ENCODE measurements around the gene FBLN2. TPM values are rescaled to one million over a fixed set of nuclear protein-coding genes. Genes with fewer than 3 reads are reported as not detected.

FBLN2 gene
- total RNA-seq, 3 donors from 2014 or later (not counting 1 experiment from before 2014, with no cell fraction given) = 0.61 to 2.7 (median 1.6) TPM

DNA sequence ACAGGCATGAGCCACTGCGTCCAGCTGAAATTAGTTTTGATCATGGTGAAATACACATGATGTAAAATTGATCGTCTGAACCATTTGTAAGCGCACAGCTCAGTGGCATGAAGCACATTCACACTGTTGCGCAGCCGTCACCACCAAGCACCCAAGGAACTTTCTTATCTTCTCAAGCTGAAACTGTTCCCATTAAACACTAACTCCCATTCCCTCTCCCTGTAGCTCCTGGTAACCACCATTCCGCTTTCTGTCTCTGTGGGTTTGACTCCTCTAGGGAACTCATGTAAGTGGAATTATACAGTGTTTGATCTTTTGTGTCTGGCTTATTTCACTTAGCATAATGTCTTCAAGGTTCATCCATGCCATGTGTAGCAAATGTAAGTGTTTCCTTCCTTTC, 62.3 kb downstream of the FBLN2 start:
- Histone ChIP-seq H3K27ac (ENCODE audit: low read length) (no peak overlapping the region), H3K4me1 (ENCODE audit: control insufficient read depth, insufficient read depth, low read length) (no peaks in the 10 kb centered on the region), H3K4me3 (ENCODE audit: low read length) (no peak overlapping the region), H3K36me3 (ENCODE audit: control insufficient read depth, insufficient read depth, low read length) (no peaks in the 10 kb centered on the region), H3K9me3 (ENCODE audit: control insufficient read depth, insufficient read depth, low read length) (no peaks in the 10 kb centered on the region), H3K27me3 (ENCODE audit: control insufficient read depth, insufficient read depth, low read length) (no peaks in the 10 kb centered on the region)
- WGBS (ENCODE audit: insufficient coverage) = 95% methylated on average over 6 of the region's 6 CpGs
- TF ChIP-seq, protein P1, sequence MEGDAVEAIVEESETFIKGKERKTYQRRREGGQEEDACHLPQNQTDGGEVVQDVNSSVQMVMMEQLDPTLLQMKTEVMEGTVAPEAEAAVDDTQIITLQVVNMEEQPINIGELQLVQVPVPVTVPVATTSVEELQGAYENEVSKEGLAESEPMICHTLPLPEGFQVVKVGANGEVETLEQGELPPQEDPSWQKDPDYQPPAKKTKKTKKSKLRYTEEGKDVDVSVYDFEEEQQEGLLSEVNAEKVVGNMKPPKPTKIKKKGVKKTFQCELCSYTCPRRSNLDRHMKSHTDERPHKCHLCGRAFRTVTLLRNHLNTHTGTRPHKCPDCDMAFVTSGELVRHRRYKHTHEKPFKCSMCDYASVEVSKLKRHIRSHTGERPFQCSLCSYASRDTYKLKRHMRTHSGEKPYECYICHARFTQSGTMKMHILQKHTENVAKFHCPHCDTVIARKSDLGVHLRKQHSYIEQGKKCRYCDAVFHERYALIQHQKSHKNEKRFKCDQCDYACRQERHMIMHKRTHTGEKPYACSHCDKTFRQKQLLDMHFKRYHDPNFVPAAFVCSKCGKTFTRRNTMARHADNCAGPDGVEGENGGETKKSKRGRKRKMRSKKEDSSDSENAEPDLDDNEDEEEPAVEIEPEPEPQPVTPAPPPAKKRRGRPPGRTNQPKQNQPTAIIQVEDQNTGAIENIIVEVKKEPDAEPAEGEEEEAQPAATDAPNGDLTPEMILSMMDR (IDR thresholded peaks at IDR 0.05) = no peak
- Mint-ChIP-seq H3K36me3 (no peaks in the 10 kb centered on the region), H3K27ac (no peak overlapping the region), H3K27me3 (ENCODE audit: low read depth in 2 of 2) (peaks cover 0 to 9% of the 10 kb centered on the region in 2 donors), H3K4me3 (no peak overlapping the region), H3K9me3 (peaks cover 0 to 4% of the 10 kb centered on the region in 2 donors), H3K4me1 (no peaks in the 10 kb centered on the region)
- DNase-seq (no peak), ATAC-seq (no peak)
- intact Hi-C loops (cut with micrococcal nuclease) = no loop called here

DNA sequence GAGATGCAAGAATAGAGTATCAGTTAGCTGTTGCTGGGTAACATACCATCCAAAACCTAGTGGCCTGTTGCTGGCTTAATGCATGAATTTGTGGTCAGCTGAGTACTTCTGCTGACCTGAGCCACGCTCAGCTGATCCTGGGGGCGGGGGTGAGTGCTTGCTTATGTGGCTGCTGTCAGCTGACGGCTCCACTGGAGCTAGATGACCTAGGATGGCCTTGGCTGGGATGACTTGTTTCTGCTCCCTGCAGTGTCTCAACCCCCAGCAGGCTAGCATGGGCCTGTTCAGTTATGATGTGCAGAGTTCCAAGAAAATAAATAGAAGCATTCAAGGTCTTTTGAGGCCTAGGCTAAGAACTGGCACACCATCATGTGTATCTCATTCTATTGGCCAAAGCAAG, 63.9 kb downstream of the FBLN2 start:
- Mint-ChIP-seq H3K9me3 (peaks cover 0 to 9% of the 10 kb centered on the region in 2 donors), H3K27ac (no peak overlapping the region), H3K27me3 (ENCODE audit: low read depth in 2 of 2) (peaks cover 0 to 7% of the 10 kb centered on the region in 2 donors), H3K4me1 (no peaks in the 10 kb centered on the region), H3K4me3 (no peak overlapping the region), H3K36me3 (no peaks in the 10 kb centered on the region)
- Histone ChIP-seq H3K27ac (ENCODE audit: low read length) (no peak overlapping the region), H3K4me3 (ENCODE audit: low read length) (no peak overlapping the region), H3K27me3 (ENCODE audit: control insufficient read depth, insufficient read depth, low read length) (no peaks in the 10 kb centered on the region), H3K36me3 (ENCODE audit: control insufficient read depth, insufficient read depth, low read length) (no peaks in the 10 kb centered on the region), H3K4me1 (ENCODE audit: control insufficient read depth, insufficient read depth, low read length) (no peaks in the 10 kb centered on the region), H3K9me3 (ENCODE audit: control insufficient read depth, insufficient read depth, low read length) (no peaks in the 10 kb centered on the region)
- ATAC-seq (no peak), DNase-seq (no peak)
- TF ChIP-seq, protein P1 (IDR thresholded peaks at IDR 0.05) = no peak
- 79% methylated on average over 3 of the region's 3 CpGs for WGBS (ENCODE audit: insufficient coverage)
- intact Hi-C loops (cut with micrococcal nuclease) = no loop called here

DNA sequence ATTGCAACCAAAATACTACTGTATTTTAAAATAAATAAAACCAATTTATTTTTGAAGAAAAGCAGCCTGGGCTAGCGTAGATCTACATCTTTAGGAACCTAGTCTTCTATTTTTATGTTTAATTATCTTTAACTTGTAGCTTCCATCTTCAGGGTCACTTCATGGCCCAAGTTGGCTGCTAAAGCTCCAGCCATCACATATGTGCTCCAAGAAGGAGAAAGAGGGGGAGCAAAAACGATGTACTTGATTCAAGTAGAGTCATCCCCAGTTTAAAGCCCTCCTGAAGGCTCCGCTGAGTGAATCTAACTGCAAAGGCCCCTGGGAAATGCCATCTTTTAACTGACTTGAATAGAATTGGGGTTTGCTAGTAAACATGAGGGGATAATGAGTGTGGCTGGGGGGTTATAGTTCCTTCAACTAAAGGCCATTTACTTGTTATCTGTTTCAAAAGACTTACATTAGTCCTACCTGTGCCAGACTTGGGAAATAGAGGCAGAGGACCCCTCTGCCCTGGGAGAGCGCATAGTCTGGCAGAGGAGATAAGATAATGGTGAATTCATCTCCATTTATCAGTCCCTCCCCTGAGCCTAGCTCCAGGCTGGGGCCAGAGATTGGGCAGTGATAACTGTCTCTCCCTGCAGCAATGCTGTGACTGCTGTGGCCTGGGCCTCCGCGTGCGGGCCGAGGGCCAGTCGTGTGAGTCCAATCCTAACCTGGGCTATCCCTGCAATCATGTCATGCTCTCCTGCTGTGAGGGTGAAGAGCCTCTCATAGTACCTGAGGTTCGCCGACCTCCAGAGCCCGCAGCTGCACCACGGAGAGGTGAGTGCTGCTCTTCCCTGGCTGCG, 64.6 kb downstream of the FBLN2 start:
- intact Hi-C loops (cut with micrococcal nuclease) = no loop called here

More for the DNA sequence above, 64.6 kb downstream of the FBLN2 start:
- TF ChIP-seq, protein P1 (IDR thresholded peaks at IDR 0.05) = no peak
- Mint-ChIP-seq H3K9me3 (peaks cover 0 to 9% of the 10 kb centered on the region in 2 donors), H3K27ac (no peak overlapping the region), H3K4me3 (no peak overlapping the region), H3K36me3 (no peaks in the 10 kb centered on the region), H3K27me3 (ENCODE audit: low read depth in 2 of 2) (peaks cover 0 to 3% of the 10 kb centered on the region in 2 donors), H3K4me1 (no peaks in the 10 kb centered on the region)
- WGBS (ENCODE audit: insufficient coverage) = 92% methylated on average over 12 of the region's 14 CpGs
- no peak for DNase-seq
- Histone ChIP-seq H3K36me3 (ENCODE audit: control insufficient read depth, insufficient read depth, low read length) (no peaks in the 10 kb centered on the region), H3K27ac (ENCODE audit: low read length) (no peak overlapping the region), H3K4me3 (ENCODE audit: low read length) (no peak overlapping the region), H3K27me3 (ENCODE audit: control insufficient read depth, insufficient read depth, low read length) (no peaks in the 10 kb centered on the region), H3K9me3 (ENCODE audit: control insufficient read depth, insufficient read depth, low read length) (no peaks in the 10 kb centered on the region), H3K4me1 (ENCODE audit: control insufficient read depth, insufficient read depth, low read length) (no peaks in the 10 kb centered on the region)
- ATAC-seq = no peak
